HEK293 (cell line): Measurements from ENCODE around the gene VDR.

Source experiments
- KLF10 ChIP-seq: fragments of 450-650 bp; IDR thresholded peaks from 2 replicates; pipeline ENCODE4 v1.5.1; 2018; ENCODE audit warnings: missing biosample characterization, mild to moderate bottlenecking, missing genetic modification characterization
- MEIS1 ChIP-seq: sonication (generic); formaldehyde crosslinking; IDR thresholded peaks from 2 replicates; pipeline ENCODE4 v1.8.1; 2022; ENCODE audit warnings: missing genetic modification reagents, mild to moderate bottlenecking, borderline replicate concordance
- OSR2 ChIP-seq: fragments of 450-650 bp; formaldehyde crosslinking; IDR thresholded peaks from 2 replicates; pipeline ENCODE4 v1.5.1; 2016; ENCODE audit warnings: missing biosample characterization, missing genetic modification characterization
- PRDM4 ChIP-seq: fragments of 450-650 bp; formaldehyde crosslinking; IDR thresholded peaks from 2 replicates; pipeline ENCODE4 v1.5.1; 2017; ENCODE audit warnings: missing biosample characterization, missing genetic modification characterization
- SP2 ChIP-seq: fragments of 450-650 bp; formaldehyde crosslinking; IDR thresholded peaks from 2 replicates; pipeline ENCODE4 v1.5.1; 2016; ENCODE audit warnings: missing biosample characterization, missing genetic modification characterization
- ZFHX2 ChIP-seq: fragments of 450-650 bp; formaldehyde crosslinking; conservative IDR thresholded peaks from 2 replicates; pipeline ENCODE4 v1.5.1; 2016; ENCODE audit warnings: missing biosample characterization, missing genetic modification characterization
- ZFP37 ChIP-seq: fragments of 450-650 bp; formaldehyde crosslinking; IDR thresholded peaks from 2 replicates; pipeline ENCODE4 v1.5.1; 2016; ENCODE audit warnings: missing biosample characterization, missing genetic modification characterization
- ZNF132 ChIP-seq: fragments of 450-650 bp; formaldehyde crosslinking; IDR thresholded peaks from 2 replicates; pipeline ENCODE4 v1.5.1; 2017; ENCODE audit warnings: missing biosample characterization, missing genetic modification characterization, borderline replicate concordance
- ZNF133 ChIP-seq: fragments of 450-650 bp; formaldehyde crosslinking; IDR thresholded peaks from 2 replicates; pipeline ENCODE4 v1.5.1; 2016; ENCODE audit warnings: missing biosample characterization, missing genetic modification characterization
- ZNF155 ChIP-seq: fragments of 450-650 bp; formaldehyde crosslinking; IDR thresholded peaks from 2 replicates; pipeline ENCODE4 v1.5.1; 2016; ENCODE audit warnings: missing biosample characterization, missing genetic modification characterization
- ZNF23 ChIP-seq: fragments of 450-650 bp; formaldehyde crosslinking; IDR thresholded peaks from 2 replicates; pipeline ENCODE4 v1.5.1; 2016; ENCODE audit warnings: missing biosample characterization, missing genetic modification characterization, borderline replicate concordance
- ZNF280C ChIP-seq: fragments of 450-650 bp; formaldehyde crosslinking; IDR thresholded peaks from 2 replicates; pipeline ENCODE4 v1.5.1; 2016; ENCODE audit warnings: missing biosample characterization, missing genetic modification characterization
- ZNF335 ChIP-seq: fragments of 450-650 bp; formaldehyde crosslinking; conservative IDR thresholded peaks from 2 replicates; pipeline ENCODE4 v1.5.1; 2016; ENCODE audit warnings: missing biosample characterization, missing genetic modification characterization
- ZNF350 ChIP-seq: fragments of 450-650 bp; formaldehyde crosslinking; IDR thresholded peaks from 2 replicates; pipeline ENCODE4 v1.5.0; 2017; ENCODE audit warnings: missing biosample characterization, mild to moderate bottlenecking, missing genetic modification characterization
- ZNF362 ChIP-seq: fragments of 450-650 bp; formaldehyde crosslinking; IDR thresholded peaks from 2 replicates; pipeline ENCODE4 v1.5.1; 2016; ENCODE audit warnings: missing biosample characterization, missing genetic modification characterization
- ZNF398 ChIP-seq: fragments of 450-650 bp; formaldehyde crosslinking; IDR thresholded peaks from 2 replicates; pipeline ENCODE4 v1.5.1; 2017; ENCODE audit warnings: missing biosample characterization, missing genetic modification characterization
- ZNF544 ChIP-seq: fragments of 450-650 bp; formaldehyde crosslinking; IDR thresholded peaks from 2 replicates; pipeline ENCODE4 v1.5.0; 2017; ENCODE audit warnings: missing biosample characterization, missing genetic modification characterization
- ZNF626 ChIP-seq: fragments of 450-650 bp; sonication (Bioruptor Pico); formaldehyde crosslinking; IDR thresholded peaks from 2 replicates; pipeline ENCODE4 v1.5.1; 2018; ENCODE audit warnings: missing biosample characterization, missing genetic modification characterization, inconsistent platforms
- ZNF658 ChIP-seq: fragments of 450-650 bp; formaldehyde crosslinking; IDR thresholded peaks from 2 replicates; pipeline ENCODE4; 2016; ENCODE audit warnings: missing biosample characterization, missing genetic modification characterization
- ZNF660 ChIP-seq: fragments of 450-650 bp; IDR thresholded peaks from 2 replicates; pipeline ENCODE4 v1.5.1; 2018; ENCODE audit warnings: missing biosample characterization, mild to moderate bottlenecking, missing genetic modification characterization
- ZNF76 ChIP-seq: fragments of 450-650 bp; formaldehyde crosslinking; IDR thresholded peaks from 2 replicates; pipeline ENCODE4; 2016; ENCODE audit warnings: low read depth, missing biosample characterization, missing genetic modification characterization, borderline replicate concordance
- ZNF785 ChIP-seq: fragments of 450-650 bp; formaldehyde crosslinking; IDR thresholded peaks from 2 replicates; pipeline ENCODE4 v1.5.1; 2016; ENCODE audit warnings: missing biosample characterization, missing genetic modification characterization
- ZSCAN30 ChIP-seq: fragments of 450-650 bp; IDR thresholded peaks from 2 replicates; pipeline ENCODE4 v1.5.1; 2018; ENCODE audit warnings: missing biosample characterization, mild to moderate bottlenecking, missing genetic modification characterization, moderate library complexity
- TF ChIP-seq, protein P1 (sequence below): fragments of 450-650 bp; formaldehyde crosslinking; IDR thresholded peaks from 2 replicates; pipeline ENCODE4 v1.5.1; 2016; ENCODE audit warnings: missing biosample characterization, missing genetic modification characterization
- TF ChIP-seq, protein P2 (sequence below): fragments of 450-650 bp; formaldehyde crosslinking; conservative IDR thresholded peaks from 2 replicates; pipeline ENCODE4 v1.5.1; 2016; ENCODE audit warnings: low read depth, missing biosample characterization, missing genetic modification characterization

Gene VDR

DNA sequence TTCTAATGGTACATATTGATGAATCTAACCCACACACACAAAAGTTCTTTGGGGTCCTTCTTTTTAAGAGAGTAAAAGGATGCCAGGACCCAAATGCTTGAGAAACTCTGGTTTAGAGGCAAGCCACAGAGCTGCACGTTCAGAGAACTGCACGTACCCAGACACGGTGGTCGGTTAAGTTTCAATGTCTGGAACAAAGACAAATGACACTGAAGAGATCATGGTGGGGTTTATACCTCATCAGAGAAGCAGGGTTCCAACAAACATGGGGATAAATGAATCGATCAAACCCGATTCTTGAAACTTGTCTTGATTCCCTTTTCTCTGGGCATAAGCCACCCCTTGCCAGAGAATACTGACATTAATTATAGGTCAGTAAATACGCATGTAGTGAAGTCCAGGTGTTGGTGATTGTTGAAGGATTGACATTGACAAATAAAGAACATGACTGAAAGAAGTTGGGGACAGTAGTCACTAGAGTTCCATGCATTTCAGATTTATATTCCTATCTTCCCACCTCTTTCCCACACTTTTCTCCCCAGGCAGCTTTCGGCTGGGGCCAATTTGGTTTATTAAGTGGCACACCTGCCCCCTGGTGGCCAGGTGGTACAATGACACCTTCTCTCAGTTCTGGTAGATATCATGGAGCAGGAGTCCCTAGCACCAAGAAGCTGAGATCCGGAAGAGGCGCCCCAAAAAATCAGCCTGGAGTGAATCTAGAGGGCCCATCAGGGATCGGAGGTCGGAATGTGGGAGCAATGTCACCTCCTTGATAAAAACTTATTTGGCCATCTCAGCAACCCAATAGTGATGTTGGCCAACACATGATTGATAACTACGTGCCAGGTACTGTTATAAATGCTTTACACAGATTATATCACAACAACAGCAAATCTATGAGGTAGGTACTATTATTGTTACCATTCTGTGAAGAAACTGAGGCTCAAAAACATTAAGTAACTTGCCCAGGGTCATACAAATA is 67.3 kb downstream of the VDR start (continued):
- TF ChIP-seq, protein P1, sequence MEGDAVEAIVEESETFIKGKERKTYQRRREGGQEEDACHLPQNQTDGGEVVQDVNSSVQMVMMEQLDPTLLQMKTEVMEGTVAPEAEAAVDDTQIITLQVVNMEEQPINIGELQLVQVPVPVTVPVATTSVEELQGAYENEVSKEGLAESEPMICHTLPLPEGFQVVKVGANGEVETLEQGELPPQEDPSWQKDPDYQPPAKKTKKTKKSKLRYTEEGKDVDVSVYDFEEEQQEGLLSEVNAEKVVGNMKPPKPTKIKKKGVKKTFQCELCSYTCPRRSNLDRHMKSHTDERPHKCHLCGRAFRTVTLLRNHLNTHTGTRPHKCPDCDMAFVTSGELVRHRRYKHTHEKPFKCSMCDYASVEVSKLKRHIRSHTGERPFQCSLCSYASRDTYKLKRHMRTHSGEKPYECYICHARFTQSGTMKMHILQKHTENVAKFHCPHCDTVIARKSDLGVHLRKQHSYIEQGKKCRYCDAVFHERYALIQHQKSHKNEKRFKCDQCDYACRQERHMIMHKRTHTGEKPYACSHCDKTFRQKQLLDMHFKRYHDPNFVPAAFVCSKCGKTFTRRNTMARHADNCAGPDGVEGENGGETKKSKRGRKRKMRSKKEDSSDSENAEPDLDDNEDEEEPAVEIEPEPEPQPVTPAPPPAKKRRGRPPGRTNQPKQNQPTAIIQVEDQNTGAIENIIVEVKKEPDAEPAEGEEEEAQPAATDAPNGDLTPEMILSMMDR (tag by site-specific recombination) = peak; percentile 67; the same call in 1 of the 2 replicates
- no peak for TF ChIP-seq ZNF23 (tag by site-specific recombination)
- no peak for TF ChIP-seq ZNF76 (tag by site-specific recombination)
- TF ChIP-seq ZNF155 (tag by site-specific recombination) = no peak
- peak; percentile 43; the same call in 1 of the 2 replicates for TF ChIP-seq ZNF660 (tag by site-specific recombination)
- TF ChIP-seq ZNF280C = no peak
- TF ChIP-seq ZNF335 (tag by site-specific recombination) = no peak
- TF ChIP-seq ZSCAN30 (tag by site-specific recombination) = 0 out of 2 replicates have a peak, but pooled peaks have one; percentile 49
- TF ChIP-seq ZNF626 (tag by site-specific recombination) = no peak
- TF ChIP-seq ZFHX2 (tag by site-specific recombination) = peak; percentile 46; the same call in 1 of the 2 replicates
- TF ChIP-seq, protein P2, sequence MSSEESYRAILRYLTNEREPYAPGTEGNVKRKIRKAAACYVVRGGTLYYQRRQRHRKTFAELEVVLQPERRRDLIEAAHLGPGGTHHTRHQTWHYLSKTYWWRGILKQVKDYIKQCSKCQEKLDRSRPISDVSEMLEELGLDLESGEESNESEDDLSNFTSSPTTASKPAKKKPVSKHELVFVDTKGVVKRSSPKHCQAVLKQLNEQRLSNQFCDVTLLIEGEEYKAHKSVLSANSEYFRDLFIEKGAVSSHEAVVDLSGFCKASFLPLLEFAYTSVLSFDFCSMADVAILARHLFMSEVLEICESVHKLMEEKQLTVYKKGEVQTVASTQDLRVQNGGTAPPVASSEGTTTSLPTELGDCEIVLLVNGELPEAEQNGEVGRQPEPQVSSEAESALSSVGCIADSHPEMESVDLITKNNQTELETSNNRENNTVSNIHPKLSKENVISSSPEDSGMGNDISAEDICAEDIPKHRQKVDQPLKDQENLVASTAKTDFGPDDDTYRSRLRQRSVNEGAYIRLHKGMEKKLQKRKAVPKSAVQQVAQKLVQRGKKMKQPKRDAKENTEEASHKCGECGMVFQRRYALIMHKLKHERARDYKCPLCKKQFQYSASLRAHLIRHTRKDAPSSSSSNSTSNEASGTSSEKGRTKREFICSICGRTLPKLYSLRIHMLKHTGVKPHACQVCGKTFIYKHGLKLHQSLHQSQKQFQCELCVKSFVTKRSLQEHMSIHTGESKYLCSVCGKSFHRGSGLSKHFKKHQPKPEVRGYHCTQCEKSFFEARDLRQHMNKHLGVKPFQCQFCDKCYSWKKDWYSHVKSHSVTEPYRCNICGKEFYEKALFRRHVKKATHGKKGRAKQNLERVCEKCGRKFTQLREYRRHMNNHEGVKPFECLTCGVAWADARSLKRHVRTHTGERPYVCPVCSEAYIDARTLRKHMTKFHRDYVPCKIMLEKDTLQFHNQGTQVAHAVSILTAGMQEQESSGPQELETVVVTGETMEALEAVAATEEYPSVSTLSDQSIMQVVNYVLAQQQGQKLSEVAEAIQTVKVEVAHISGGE = no peak
- TF ChIP-seq ZNF544 (tag by site-specific recombination) = no peak
- TF ChIP-seq OSR2 (tag by site-specific recombination) = no peak
- no peak for TF ChIP-seq ZNF132 (tag by site-specific recombination)
- TF ChIP-seq ZNF133 (tag by site-specific recombination) = no peak
- no peak for TF ChIP-seq ZNF785 (tag by site-specific recombination)
- no peak for TF ChIP-seq ZNF350 (tag by site-specific recombination)
- no peak for TF ChIP-seq PRDM4 (tag by site-specific recombination)
- TF ChIP-seq ZNF658 = no peak
- no peak for TF ChIP-seq SP2 (tag by site-specific recombination)
- TF ChIP-seq ZFP37 = no peak
- TF ChIP-seq KLF10 (tag by site-specific recombination) = no peak
- no peak for TF ChIP-seq MEIS1 (CRISPR knock-in tag)
- TF ChIP-seq ZNF362 = no peak
- no peak for TF ChIP-seq ZNF398 (tag by site-specific recombination)
